GM21447 (cell line): ENCODE results near the gene ZC3H7B.

Source experiments
- ATAC-seq: cut with Tn5 transposase; IDR thresholded peaks from one replicate; pipeline ENCODE4 v1.9.1; 2021; ENCODE audit not compliant: unreplicated experiment

ZC3H7B gene

GRCh38 chr22:41352058-41352457, 50.7 kb downstream of the ZC3H7B start:
- no peak for ATAC-seq

- no peak for ATAC-seq
Observed at GRCh38 chr22:41353862-41354575, 52.7 kb downstream of the ZC3H7B start.

DNA sequence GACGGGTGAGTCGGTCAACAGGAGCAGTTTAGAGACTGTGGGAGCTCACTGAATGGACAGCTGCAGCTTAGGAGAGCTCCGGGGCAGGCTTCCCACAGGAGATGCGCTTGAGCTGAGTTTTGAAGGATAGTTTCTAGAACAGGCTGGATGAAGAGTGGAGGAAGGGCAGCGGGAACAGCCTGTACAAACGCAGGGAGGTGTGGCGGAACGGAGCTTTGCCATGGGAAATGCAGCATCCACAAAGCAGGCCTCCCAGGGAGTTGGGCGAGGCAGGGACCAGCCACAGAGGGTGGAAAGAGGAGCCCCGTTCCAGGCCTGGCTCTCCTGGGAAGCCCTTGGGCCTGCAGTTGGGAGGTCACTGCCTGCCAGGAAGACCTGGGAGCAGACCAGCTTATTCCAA, 53.7 kb downstream of the ZC3H7B start:
- ATAC-seq: no peak

- no peak for ATAC-seq
Observed at GRCh38 chr22:41355895-41356294, 54.6 kb downstream of the ZC3H7B start.

- no peak for ATAC-seq
Observed at GRCh38 chr22:41356430-41357028, 55.2 kb downstream of the ZC3H7B start.

GRCh38 chr22:41357191-41357590, 55.9 kb downstream of the ZC3H7B start:
- no peak for ATAC-seq

DNA sequence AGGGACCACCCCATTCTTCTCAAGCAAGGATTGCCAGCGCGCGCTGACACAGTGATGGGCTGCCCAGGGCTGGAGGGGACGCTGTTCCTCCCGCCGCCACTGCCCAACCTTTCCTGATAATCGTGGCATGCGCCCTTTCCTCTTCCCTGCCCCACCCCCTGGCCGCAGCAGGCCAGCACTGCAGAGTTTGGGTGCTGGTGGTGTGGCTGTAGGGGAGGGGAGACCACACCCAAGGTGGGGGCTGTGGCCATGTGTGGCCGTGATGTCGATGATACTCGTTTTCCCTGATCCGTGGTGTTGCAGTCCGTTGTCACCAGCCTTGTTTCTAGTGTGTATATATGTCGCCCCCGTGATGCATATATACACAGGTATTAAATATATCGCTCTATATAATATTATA, 57.6 kb downstream of the ZC3H7B start:
- ATAC-seq: no peak

- no peak for ATAC-seq
Observed at GRCh38 chr22:41359376-41359775, 58.1 kb downstream of the ZC3H7B start.

DNA sequence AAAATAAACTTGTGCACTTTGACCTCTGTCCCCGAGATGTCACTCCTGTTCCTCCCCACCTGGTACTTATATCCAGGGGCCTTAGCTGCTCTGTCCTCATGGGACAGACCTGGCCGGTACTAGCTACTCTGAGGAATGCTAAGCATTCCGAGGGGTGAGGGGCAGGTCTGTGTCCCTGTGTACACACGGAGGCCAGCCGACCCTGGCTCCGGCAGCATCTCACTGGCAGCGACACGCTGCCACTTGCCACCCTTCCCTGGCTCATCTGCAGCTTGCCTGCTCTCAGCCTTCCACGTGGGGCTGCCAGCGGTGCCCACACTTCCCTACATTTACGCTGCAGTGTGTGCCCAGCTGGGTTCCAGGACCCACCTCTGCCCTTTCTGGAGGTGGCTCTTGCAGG, 58.8 kb downstream of the ZC3H7B start:
- ATAC-seq: no peak

GRCh38 chr22:41361716-41362310, 60.5 kb downstream of the ZC3H7B start:
- no peak for ATAC-seq

GRCh38 chr22:41362615-41363014, 61.3 kb downstream of the ZC3H7B start:
- ATAC-seq: no peak

GRCh38 chr22:41364233-41364632, 62.9 kb downstream of the ZC3H7B start:
- ATAC-seq: no peak

GRCh38 chr22:41364955-41365354, 63.6 kb downstream of the ZC3H7B start:
- ATAC-seq: no peak

DNA sequence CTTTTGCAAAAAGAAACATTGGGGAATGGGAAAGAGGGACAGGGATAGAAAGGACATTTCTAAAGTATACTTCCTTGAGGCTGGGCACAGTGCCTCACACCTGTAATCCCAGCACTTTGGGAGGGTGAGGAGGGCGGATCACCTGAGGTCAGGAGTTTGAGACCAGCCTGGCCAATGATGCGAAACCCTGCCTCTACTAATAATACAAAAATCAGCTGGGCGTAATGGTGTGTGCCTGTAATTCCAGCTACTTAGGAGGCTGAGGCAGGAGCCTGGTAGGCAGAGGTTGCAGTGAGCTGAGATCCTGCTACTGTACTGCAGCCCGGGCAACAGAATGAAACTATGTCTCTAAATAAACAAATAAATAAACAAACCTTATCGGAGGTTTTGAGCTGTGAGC, 64.1 kb downstream of the ZC3H7B start:
- no peak for ATAC-seq

- ATAC-seq: no peak
Observed at GRCh38 chr22:41366323-41367029, 65.2 kb downstream of the ZC3H7B start.

- no peak for ATAC-seq
Observed at GRCh38 chr22:41367039-41367679, 65.8 kb downstream of the ZC3H7B start.

GRCh38 chr22:41367680-41368542, 66.6 kb downstream of the ZC3H7B start:
- ATAC-seq: no peak

DNA sequence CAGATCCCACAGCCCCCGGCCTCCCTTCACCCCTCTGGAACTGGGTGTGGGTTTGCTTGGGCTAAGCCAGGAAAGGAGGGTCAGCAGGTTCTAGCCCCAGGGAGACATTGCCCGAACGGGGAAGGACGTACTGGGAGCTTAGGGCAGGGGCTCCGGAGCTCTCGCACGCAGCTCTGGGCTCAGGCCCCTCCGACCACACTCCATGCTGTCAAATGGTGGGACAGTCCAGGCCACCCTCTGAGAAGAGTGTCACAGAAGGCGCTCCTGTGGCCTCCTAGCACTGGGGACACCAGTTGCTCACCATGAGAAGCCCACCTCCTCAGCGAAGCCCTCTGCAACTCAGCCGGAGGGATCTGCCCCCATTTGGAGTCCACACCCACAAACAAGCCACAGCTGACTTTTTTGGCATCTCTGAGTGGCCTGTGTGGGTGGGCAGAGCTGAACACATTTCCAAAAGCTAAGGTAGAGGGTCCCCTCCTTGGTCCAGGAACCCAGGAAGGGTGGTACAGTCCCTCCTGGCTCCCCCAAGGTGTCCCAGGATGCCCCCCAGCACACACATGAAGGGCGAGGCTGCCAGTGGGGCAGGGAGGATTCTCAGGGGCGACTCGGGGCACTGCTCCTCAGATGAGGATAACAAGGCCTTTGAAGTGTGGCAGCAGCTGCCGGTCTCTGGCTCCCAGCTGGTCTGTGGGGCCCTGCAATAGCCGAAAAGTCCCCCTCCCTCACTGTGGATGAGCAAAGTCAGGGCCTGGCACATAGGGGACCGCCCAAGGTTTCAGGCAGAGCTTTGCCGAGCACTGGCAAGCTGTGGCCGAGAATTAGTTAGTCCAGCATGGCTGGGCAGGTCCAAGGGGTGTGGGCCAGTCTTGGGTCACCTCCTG, 67.5 kb downstream of the ZC3H7B start:
- ATAC-seq: no peak

GRCh38 chr22:41369424-41369745, 68.1 kb downstream of the ZC3H7B start:
- no peak for ATAC-seq

- no peak for ATAC-seq
Observed at GRCh38 chr22:41369837-41370236, 68.5 kb downstream of the ZC3H7B start.
